ENCODE data around the gene FOSL1. TPM values are rescaled to one million over a fixed set of nuclear protein-coding genes. Genes with fewer than 3 reads are reported as not detected.
A peak's percentile ranks its signal among the peaks of the same experiment; 100 is the strongest.

The FOSL1 gene
- total and polyA plus RNA-seq, 2 donors from 2014 or later: 0.37 to 3.2 TPM

DNA sequence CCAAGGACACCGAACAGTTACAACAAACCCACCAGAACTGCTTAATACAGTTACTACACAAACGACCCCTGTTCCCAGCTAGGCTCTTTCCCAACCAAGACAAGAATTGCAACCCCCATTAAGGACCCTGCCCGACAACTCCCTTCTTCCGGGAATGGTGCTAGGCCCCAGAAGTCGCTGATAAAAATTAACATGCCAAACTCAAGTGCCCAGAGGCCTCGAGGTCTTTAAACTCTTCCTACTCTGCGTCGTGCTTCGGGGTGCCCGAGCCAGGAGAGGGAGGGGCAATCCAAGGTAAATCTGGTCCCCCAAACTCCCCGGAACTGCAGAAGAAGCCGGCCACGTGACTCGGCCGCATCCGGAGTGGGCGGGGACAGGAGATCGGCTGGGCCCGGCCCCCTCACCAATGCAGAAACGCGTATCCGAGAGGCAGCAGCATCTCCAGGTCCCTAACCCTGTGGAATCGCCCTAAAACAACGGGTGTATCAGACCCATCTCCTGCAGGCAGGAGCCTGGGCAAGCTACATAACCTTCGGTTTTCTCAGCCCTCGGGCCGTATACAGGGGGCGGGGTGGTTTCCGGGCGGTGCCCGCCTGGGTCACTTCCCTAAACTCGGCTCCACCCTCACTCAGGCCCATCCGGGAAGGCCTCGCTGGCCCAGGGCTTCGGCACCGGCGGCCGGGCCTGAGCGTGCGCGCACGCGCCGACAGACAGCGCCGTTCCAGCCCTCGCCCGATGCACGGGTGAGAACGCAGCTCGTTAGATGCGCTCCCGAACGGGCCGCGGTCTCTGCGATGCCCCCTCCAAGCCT lies 43.3 kb downstream of the FOSL1 start:
- Histone ChIP-seq H3K36me3 (ENCODE audit: control insufficient read depth in 2 of 3, insufficient read depth in 3 of 3, low read length in 3 of 3) (peaks cover 11 to 24% (median 21%) of the 10 kb centered on the region in 3 donors), H3K27me3 (ENCODE audit: control insufficient read depth, insufficient read depth, low read length) (no peaks in the 10 kb centered on the region), H3K4me1 (ENCODE audit: control insufficient read depth in 2 of 3, insufficient read depth in 2 of 3, low read depth in 1 of 3, low read length in 3 of 3) (peaks cover 0 to 30% (median 27%) of the 10 kb centered on the region in 3 donors), H3K27ac (ENCODE audit: low read depth in 2 of 2, low read length in 2 of 2) (peak overlapping the region; percentile 87 to 92), H3K9me3 (ENCODE audit: control insufficient read depth in 2 of 3, insufficient read depth in 1 of 3, low read length in 3 of 3) (no peaks in the 10 kb centered on the region), H3K9ac (ENCODE audit: low read length in 3 of 3) (peak overlapping the region; percentile 57 to 85 (median 84)), H3K4me3 (ENCODE audit: low read length in 3 of 3) (peak overlapping the region; percentile 71 to 96 (median 95))
- FAIRE-seq: no peak
- DNase-seq: peak; percentile 69 to 95 (median 79)
- intact Hi-C loops (cut with DNase I): no loop called here
- TF ChIP-seq, protein P1, sequence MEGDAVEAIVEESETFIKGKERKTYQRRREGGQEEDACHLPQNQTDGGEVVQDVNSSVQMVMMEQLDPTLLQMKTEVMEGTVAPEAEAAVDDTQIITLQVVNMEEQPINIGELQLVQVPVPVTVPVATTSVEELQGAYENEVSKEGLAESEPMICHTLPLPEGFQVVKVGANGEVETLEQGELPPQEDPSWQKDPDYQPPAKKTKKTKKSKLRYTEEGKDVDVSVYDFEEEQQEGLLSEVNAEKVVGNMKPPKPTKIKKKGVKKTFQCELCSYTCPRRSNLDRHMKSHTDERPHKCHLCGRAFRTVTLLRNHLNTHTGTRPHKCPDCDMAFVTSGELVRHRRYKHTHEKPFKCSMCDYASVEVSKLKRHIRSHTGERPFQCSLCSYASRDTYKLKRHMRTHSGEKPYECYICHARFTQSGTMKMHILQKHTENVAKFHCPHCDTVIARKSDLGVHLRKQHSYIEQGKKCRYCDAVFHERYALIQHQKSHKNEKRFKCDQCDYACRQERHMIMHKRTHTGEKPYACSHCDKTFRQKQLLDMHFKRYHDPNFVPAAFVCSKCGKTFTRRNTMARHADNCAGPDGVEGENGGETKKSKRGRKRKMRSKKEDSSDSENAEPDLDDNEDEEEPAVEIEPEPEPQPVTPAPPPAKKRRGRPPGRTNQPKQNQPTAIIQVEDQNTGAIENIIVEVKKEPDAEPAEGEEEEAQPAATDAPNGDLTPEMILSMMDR (IDR thresholded peaks at IDR 0.05; ENCODE audit: borderline replicate concordance, extremely low read depth, insufficient read depth): no peak

DNA sequence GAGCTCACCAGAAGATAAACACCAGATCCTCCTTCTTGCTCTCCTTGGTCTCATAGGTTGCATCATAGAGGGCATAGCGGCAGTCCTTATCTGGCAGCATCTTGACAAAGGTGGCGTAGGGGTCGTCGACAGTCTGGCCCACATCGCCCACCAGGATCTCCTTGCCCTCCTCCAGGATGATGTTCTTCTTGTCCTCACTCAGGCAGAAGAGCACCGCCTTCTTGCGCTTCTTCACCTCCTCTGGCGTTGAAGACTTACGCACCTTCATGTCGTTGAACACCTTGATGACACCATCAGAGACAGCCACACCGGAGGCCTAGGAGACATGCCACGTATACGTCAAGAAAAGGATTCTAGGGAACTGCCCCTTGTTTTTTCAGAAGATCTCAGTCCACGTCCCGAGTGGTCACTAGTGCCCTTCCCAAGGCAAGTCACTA lies 44.2 kb downstream of the FOSL1 start:
- TF ChIP-seq, protein P1 (IDR thresholded peaks at IDR 0.05; ENCODE audit: borderline replicate concordance, extremely low read depth, insufficient read depth): no peak
- Histone ChIP-seq H3K4me1 (ENCODE audit: control insufficient read depth in 2 of 3, insufficient read depth in 2 of 3, low read depth in 1 of 3, low read length in 3 of 3) (peaks cover 0 to 21% (median 18%) of the 10 kb centered on the region in 3 donors), H3K27me3 (ENCODE audit: control insufficient read depth, insufficient read depth, low read length) (no peaks in the 10 kb centered on the region), H3K4me3 (ENCODE audit: low read length in 3 of 3) (peak overlapping the region in 1 of 3 donors; percentile 71), H3K36me3 (ENCODE audit: control insufficient read depth in 2 of 3, insufficient read depth in 3 of 3, low read length in 3 of 3) (peaks cover 11 to 26% (median 24%) of the 10 kb centered on the region in 3 donors), H3K9ac (ENCODE audit: low read length in 3 of 3) (no peak overlapping the region), H3K9me3 (ENCODE audit: control insufficient read depth in 2 of 3, insufficient read depth in 1 of 3, low read length in 3 of 3) (peaks cover 0 to 6% (median 0%) of the 10 kb centered on the region in 3 donors), H3K27ac (ENCODE audit: low read depth in 2 of 2, low read length in 2 of 2) (no peak overlapping the region)
- intact Hi-C loops (cut with DNase I): no loop called here
- FAIRE-seq: no peak
- peak in 1 of 5 donors; percentile 45 for DNase-seq

DNA sequence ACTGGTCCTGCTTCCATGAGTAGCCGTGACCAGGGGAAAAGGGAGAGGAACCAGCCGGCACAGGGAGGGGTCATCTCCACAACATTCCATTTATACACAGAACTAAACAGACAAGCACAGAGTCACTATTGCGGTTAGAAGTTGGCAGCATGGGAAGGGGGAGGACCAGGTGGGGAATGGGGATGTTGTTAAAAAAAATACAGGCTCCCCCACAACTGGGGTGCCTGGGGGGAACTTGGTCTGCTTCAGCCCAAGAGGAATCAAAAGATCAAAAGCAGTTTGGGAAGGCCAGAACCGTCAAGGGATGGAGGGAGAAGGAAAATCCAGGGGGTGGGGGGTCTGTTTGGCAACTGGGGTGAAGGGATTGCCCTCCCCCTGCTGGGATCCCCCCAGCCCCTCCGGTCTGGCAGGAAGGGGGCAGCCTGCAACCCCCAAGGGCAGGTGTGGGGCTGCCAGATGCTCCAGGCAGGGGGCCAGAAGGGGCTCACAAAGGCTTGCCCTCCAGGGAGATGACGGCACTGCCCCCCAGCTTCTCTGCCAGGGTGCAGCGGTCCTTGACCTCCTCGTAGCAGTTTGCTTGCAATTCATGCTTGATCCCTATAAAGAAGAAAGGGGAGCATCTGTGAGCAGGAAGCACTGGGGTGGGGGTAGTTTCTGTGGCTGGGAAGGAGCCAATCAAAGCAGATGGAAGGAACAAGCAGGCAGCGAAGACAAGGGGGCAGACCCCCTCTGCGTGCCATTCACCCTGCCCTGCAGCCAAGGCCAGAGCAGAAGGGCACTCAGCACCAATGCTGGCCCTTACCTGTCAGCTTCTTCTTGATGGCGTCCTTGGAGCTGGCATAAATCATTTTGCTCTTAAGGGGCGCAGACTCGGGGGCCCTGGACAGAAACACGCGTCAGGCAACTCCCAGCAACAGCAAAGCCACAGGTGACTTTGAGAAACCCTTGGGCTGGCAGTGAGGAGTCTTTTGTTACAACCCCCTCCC lies 45.0 kb downstream of the FOSL1 start:
- Histone ChIP-seq H3K4me3 (ENCODE audit: low read length in 3 of 3) (no peak overlapping the region), H3K36me3 (ENCODE audit: control insufficient read depth in 2 of 3, insufficient read depth in 3 of 3, low read length in 3 of 3) (peaks cover 11 to 26% (median 24%) of the 10 kb centered on the region in 3 donors), H3K9me3 (ENCODE audit: control insufficient read depth in 2 of 3, insufficient read depth in 1 of 3, low read length in 3 of 3) (peaks cover 0 to 6% (median 0%) of the 10 kb centered on the region in 3 donors), H3K27ac (ENCODE audit: low read depth in 2 of 2, low read length in 2 of 2) (peak overlapping the region in 1 of 2 donors; percentile 20), H3K27me3 (ENCODE audit: control insufficient read depth, insufficient read depth, low read length) (no peaks in the 10 kb centered on the region), H3K4me1 (ENCODE audit: control insufficient read depth in 2 of 3, insufficient read depth in 2 of 3, low read depth in 1 of 3, low read length in 3 of 3) (peaks cover 0 to 21% (median 18%) of the 10 kb centered on the region in 3 donors), H3K9ac (ENCODE audit: low read length in 3 of 3) (no peak overlapping the region)
- TF ChIP-seq, protein P1 (IDR thresholded peaks at IDR 0.05; ENCODE audit: borderline replicate concordance, extremely low read depth, insufficient read depth): no peak
- peak in 1 of 5 donors; percentile 48 for DNase-seq
- FAIRE-seq: no peak
- intact Hi-C loops (cut with DNase I): no loop called here
